Urinary bladder (tissue), 4 donors: ENCODE data around the gene PHF20. TPM values are rescaled to one million over a fixed set of nuclear protein-coding genes. Genes with fewer than 3 reads are reported as not detected.
"Not testable (repeated sequence)": the region's sequence is repeated elsewhere in the genome, so short reads cannot be mapped to it uniquely, and the experiment has no call there.

Experiments used
- DNase-seq: peaks from one replicate; pipeline ENCODE4 v3.0.0-alpha.2; 2015; ENCODE audit errors: extremely low spot score
- H3K27ac ChIP-seq: one replicate; pipeline ENCODE4 v1.5.1; 2013; ENCODE audit warnings: low read depth, mild to moderate bottlenecking, moderate library complexity
- H3K36me3 ChIP-seq: one replicate; pipeline ENCODE4 v1.6.1; 2013; ENCODE audit warnings: mild to moderate bottlenecking, moderate library complexity; ENCODE audit not compliant: insufficient read depth
- H3K4me1 ChIP-seq: one replicate; pipeline ENCODE4 v1.6.1; 2013; ENCODE audit warnings: mild to moderate bottlenecking, moderate library complexity; ENCODE audit not compliant: insufficient read depth
- H3K4me3 ChIP-seq: one replicate; pipeline ENCODE4 v1.5.1; 2013; ENCODE audit warnings: low read depth, low read length
- whole genome bisulfite sequencing: extraction: QIAGEN DNeasy Blood & Tissue Kit; methylation state at CpG from one replicate; pipeline ENCODE4 v1.1.7; 2013; 5-methylcytosine and 5-hydroxymethylcytosine counted together
- polyA plus RNA-seq: library from polyadenylated mRNA; stranded (reverse); fragments of 200-250 nt; gene quantifications from one replicate; pipeline ENCODE4 v1.2.3, GENCODE V29; 2013
- total RNA-seq: library from RNA; depleted of rRNA; stranded (reverse); fragments of >200 nt; gene quantifications from one replicate; pipeline ENCODE4 v1.2.3, GENCODE V29; 2014
- donor health status: healthy with polysubstance abuse.
- donor health status: healthy.

Gene PHF20
- total and polyA plus RNA-seq, 2 donors: 30.5 to 32.5 TPM

DNA sequence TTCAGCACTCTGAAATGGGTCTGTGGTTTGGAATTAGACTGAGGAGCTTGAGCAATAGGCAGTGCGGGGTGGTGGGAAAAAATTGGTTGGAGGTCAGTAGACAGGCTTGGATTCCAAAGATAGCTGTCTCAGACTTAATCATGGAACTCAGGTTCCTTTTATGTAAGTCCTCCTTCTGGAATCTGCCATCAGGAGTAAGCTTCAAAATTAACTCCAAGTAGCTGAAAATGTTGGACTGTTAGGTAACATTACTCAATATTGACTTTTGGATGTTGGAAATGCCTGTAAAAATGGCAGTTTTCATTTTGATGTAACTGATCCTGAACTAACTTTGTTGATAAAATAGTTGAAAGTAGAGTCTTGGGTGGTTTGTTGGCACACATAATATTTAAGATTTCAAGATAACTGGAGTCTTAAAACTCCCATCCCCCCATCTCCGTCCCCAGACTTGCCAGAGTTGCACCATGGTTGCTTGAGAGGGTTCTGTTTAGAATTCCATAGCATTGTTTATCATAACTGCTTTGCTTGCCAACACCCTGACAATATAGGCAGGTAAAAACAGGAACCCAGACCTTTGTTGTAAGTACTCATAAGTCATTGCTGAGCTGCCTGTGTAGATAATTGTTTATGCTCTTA, 83.0 kb downstream of the PHF20 start:
- H3K36me3 ChIP-seq: no peaks in the 10 kb centered on the region
- no peak overlapping the region for H3K27ac ChIP-seq
- H3K4me3 ChIP-seq: no peak overlapping the region
- no peak for DNase-seq
- 93% methylated on average over 2 of the region's 2 CpGs for WGBS
- H3K4me1 ChIP-seq: peaks cover 1% of the 10 kb centered on the region

DNA sequence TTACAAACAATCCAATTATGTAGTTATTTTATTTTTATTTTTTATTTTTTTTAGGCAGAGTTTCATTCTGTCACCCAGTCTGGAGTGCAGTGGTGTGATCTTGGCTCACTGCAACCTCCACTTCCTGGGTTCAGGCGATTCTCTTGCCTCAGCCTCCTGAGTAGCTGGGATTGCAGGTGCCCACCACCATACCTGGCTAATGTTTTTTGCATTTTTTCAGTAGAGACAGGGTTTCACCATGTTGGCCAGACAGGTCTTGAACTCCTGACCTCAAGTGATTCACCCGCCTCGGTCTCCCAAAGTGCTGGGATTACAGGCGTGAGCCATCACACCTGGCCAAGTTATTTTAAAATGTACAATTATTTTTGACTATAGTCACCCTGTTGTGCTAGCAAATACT, 83.8 kb downstream of the PHF20 start:
- DNase-seq, H3K36me3 ChIP-seq, H3K27ac ChIP-seq, H3K4me3 ChIP-seq, H3K4me1 ChIP-seq: not testable (repeated sequence)
- 92% methylated on average over 4 of the region's 4 CpGs for WGBS

DNA sequence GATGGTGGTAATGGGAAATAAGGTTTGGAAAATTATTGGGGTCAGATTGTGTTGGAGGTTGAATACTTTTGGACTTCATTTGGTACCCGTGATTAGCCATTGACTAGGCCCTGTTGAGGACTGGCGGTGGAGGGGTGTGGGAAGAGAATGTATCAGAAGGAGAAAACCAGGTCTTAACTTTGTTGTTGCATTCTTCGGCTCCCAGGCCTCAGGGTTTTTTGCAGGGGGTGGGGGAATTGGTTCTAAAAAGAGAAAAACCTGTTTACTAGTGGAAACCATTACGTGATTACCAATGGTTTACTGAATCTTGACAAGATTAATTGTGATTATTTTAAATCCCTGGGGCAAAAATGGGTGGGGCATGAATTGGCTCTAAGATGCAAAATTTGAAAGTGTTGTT, 85.1 kb downstream of the PHF20 start:
- Histone ChIP-seq H3K4me1 (peaks cover 1% of the 10 kb centered on the region), H3K27ac (no peak overlapping the region), H3K4me3 (no peak overlapping the region), H3K36me3 (no peaks in the 10 kb centered on the region)
- DNase-seq: no peak
- WGBS: 82% methylated on average over 4 of the region's 4 CpGs

DNA sequence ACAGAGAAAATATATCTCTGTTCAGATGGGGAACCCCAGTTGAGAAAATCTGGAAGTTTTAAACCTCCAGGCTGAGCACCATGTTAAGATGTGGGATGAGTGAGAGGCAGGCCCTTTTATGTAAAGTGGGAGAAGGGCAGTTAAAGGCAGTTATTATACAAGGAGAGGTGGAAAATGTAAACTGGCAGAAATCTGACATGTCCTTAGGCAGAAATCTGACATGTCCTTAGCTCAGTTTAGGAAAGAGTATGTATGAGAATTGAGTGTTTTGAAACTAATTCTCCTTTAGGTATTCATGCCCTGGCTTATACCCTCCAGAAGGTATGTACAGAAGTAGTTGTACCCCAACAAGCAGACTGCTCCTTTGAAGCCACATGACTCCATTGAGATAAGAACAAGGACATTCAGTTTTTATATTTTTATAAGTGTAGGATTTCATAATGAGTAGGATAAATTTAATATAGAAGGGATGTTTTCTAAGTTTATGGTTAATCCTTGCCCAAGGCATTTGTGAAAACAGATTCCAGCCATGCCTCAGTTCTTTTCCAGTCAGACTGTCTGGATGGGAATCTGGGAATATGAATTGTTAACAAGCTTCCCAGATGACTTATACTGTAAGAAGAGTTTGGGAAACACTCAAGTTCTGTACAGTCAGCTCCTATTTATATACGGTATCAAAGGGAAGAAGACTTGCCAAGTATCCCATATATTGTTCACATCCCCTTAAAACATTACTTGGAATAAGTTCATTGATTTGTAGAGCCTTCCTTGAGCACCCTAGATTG, 94.8 kb downstream of the PHF20 start:
- whole genome bisulfite sequencing: 63% methylated on average over 1 of the region's 1 CpG
- H3K4me3 ChIP-seq: no peak overlapping the region
- H3K36me3 ChIP-seq: no peaks in the 10 kb centered on the region
- no peak overlapping the region for H3K27ac ChIP-seq
- H3K4me1 ChIP-seq: no peaks in the 10 kb centered on the region
- DNase-seq: no peak

DNA sequence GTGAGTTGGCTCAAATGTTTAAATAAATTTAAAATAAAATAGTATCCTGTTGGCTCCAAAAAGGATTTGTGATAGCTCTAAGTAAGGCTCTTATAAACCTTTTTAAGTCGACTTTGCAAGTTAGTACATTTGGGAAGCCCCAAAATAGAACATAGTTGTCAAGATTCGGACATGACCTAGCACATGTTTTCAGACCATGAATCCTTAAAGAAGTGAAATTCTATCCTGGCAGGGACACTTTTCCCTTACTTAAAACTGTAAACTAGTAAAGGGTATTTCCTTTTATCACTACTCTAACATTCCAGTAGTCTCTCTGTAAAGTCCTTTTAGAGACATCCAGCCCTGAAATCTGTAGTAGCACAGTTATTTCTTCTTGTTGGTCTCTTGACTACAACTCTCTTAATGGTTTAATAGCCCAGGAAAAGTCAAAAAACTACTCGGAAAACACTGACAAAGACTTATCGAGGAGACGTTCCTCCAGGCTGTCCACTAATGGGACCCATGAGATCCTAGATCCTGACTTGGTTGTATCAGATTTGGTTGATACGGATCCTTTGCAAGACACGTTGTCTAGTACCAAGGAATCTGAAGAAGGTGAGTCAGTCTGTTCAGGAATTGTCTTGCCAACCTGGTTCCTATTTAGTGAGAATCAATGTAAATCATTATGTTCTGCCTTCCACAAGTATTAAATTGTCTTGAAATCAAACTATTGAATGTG, 98.9 kb downstream of the PHF20 start:
- no peaks in the 10 kb centered on the region for H3K4me1 ChIP-seq
- H3K36me3 ChIP-seq: no peaks in the 10 kb centered on the region
- 65% methylated on average over 7 of the region's 7 CpGs for WGBS
- DNase-seq: no peak
- H3K4me3 ChIP-seq: no peak overlapping the region
- H3K27ac ChIP-seq: peak overlapping the region; percentile 67

DNA sequence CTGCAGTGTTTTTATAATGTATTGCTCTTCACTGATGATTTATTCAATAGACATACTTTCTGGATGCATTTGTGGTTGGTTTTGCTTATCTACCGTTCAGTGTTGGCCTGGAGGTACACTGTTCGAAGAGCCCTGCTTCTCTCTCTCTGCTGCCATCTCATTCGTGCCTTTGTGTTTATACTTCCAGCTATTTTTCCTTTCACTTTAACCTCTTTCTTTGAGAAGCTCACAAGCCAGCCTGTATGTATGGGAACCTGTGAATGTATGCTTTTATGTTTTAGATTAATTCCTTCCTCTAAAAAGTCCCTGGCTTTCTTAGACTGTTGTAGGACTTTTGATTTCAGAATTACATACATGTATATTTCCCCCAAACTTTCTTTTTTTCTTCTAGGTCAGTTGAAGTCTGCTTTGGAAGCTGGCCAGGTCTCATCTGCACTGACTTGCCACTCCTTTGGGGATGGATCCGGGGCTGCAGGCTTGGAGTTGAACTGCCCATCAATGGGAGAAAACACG, 99.5 kb downstream of the PHF20 start:
- no peaks in the 10 kb centered on the region for H3K36me3 ChIP-seq
- H3K4me3 ChIP-seq: no peak overlapping the region
- DNase-seq: no peak
- 23% methylated on average over 5 of the region's 5 CpGs for WGBS
- H3K27ac ChIP-seq: peak overlapping the region; percentile 67
- H3K4me1 ChIP-seq: no peaks in the 10 kb centered on the region

DNA sequence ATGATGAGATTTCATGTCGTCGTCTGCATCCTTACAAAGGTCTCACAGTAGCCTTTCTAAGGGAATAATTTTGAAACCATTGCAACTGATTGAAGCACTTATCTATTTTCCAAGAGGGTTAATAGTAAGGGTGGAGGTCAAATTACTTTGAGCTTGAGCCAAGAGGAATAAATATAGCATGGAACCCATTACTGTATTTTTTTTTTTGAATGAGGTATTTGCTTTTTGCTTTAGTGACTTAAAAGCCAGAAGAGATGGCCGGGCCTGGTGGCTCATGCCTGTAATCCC, 104.2 kb downstream of the PHF20 start:
- WGBS: 86% methylated on average over 3 of the region's 3 CpGs
- Histone ChIP-seq H3K4me1 (no peaks in the 10 kb centered on the region), H3K27ac (no peak overlapping the region), H3K4me3 (no peak overlapping the region), H3K36me3 (no peaks in the 10 kb centered on the region)
- DNase-seq: no peak

DNA sequence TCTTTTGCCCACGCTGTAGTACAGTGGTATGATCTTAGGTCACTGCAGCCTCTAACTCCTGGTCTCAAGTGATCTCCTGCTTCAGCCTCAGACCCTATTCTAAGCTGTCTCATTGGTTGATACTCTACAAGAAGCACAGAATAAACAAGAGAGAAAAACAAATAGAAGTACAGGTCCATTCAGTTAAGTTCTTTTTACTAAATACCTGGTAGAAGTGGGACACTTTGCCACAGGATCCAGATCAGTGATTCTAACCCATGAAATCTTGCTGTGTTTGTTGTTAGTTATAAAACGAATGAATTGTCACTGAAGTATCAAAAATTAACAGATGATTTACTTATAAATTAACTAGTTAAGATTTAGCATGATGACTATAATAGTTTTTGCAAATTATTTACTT, 105.8 kb downstream of the PHF20 start:
- Histone ChIP-seq H3K27ac (no peak overlapping the region), H3K4me3 (no peak overlapping the region), H3K36me3 (no peaks in the 10 kb centered on the region), H3K4me1 (no peaks in the 10 kb centered on the region)
- 96% methylated on average over 2 of the region's 2 CpGs for WGBS
- no peak for DNase-seq

DNA sequence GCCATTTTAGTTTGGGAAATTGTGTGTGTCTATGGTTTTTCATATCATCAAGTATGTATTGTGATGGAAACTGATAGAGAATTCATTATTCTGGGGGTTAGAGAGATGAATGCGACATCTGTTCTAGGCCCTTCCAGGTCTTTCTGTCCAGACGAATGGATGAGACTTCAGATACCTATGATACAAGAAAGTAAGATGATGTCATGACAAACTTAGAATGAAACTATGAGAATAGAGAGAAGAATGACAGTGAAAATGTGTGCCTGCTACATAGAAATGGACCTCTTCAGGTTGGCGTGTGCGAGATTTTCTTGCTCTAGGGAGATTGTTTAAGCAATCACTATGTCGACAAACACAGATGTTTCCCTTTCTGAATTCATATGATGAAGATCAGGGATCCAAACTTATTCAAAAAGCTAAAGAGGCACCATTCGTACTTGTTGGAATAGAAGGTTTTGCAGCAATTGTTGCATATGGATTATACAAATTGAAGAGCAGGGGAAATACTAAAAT, 106.4 kb downstream of the PHF20 start:
- Histone ChIP-seq H3K4me3 (no peak overlapping the region), H3K27ac (no peak overlapping the region), H3K4me1 (no peaks in the 10 kb centered on the region), H3K36me3 (no peaks in the 10 kb centered on the region)
- no peak for DNase-seq
- WGBS: 95% methylated on average over 6 of the region's 6 CpGs

DNA sequence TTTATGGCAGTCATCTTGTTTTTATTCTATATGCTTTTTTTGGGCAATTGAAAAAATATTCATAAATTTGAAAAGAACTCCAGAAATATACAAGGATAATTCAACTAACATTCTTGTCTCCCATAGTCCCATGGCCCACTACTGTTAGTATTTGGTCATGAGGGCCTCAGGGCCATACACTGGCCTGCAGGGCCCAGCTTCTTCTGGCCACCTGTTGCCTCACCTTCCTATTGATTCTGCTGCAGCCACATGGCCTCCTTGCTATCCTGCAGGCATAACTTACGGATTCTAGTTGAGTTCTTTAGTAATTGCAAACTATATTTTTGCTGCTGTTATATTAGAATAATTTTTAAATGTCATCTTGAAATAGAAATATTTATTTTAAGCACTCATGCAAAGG, 109.9 kb downstream of the PHF20 start:
- no peak for DNase-seq
- Histone ChIP-seq H3K27ac (no peak overlapping the region), H3K4me3 (no peak overlapping the region), H3K4me1 (no peaks in the 10 kb centered on the region), H3K36me3 (no peaks in the 10 kb centered on the region)
- 96% methylated on average over 1 of the region's 1 CpG for WGBS

DNA sequence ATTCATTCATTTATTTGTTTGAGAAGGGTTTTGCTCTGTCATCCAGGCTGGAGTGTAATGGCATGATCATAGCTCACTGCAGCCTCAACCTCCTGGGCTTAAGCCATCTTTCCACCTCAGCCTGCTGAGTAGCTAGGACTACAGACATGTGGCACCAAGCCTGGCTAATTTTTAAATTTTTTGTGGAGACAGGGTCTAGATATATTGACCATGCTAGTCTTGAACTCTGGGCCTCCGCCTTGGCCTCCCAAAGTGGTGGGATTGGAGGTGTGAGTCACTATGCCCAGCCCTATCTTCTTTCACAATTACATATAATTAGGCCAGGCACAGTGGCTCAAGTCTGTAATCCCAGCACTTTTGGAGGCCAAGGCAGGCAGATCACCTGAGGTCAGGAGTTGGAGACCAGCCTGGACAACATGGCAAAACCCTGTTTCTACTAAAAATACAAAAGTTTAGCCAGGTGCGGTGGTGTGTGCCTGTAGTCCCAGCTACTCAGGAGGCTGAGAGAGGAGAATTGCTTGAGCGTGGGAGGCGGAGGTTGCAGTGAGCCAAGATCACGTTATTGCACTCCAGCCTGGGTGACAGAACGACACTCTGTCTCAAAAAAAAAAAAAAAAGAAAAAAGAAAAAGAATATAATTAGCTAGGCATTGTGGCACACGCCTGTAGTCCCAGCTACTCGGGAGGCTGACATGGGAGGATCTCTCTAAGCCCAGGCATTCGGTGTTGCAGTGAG, 110.8 kb downstream of the PHF20 start:
- not testable (repeated sequence) for DNase-seq, H3K4me1 ChIP-seq, H3K4me3 ChIP-seq, H3K27ac ChIP-seq, H3K36me3 ChIP-seq
- WGBS: 93% methylated on average over 9 of the region's 9 CpGs

DNA sequence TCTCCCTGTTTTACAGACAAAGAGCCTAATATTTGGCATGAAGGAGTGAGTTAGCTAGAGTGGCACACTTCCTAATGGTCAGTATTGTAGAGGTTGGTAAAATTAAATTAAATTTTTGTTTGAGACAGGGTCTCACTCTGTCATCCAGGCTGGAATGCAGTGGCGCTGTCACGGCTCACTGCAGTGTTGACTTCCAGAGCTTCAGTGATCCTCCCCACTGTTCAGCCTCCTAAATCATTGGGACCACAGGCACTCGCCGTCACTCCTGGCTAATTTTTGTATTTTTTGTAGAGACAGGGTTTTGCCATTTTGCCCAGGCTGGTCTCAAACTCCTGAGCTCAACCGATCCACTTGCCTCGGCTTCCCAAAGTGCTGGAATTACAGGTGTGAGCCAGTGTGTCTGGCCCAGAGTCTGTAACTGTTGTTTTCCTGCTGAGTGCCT, 111.5 kb downstream of the PHF20 start:
- 81% methylated on average over 6 of the region's 6 CpGs for WGBS
- H3K4me3 ChIP-seq: no peak overlapping the region
- H3K36me3 ChIP-seq: no peaks in the 10 kb centered on the region
- no peak overlapping the region for H3K27ac ChIP-seq
- H3K4me1 ChIP-seq: no peaks in the 10 kb centered on the region
- DNase-seq: no peak

DNA sequence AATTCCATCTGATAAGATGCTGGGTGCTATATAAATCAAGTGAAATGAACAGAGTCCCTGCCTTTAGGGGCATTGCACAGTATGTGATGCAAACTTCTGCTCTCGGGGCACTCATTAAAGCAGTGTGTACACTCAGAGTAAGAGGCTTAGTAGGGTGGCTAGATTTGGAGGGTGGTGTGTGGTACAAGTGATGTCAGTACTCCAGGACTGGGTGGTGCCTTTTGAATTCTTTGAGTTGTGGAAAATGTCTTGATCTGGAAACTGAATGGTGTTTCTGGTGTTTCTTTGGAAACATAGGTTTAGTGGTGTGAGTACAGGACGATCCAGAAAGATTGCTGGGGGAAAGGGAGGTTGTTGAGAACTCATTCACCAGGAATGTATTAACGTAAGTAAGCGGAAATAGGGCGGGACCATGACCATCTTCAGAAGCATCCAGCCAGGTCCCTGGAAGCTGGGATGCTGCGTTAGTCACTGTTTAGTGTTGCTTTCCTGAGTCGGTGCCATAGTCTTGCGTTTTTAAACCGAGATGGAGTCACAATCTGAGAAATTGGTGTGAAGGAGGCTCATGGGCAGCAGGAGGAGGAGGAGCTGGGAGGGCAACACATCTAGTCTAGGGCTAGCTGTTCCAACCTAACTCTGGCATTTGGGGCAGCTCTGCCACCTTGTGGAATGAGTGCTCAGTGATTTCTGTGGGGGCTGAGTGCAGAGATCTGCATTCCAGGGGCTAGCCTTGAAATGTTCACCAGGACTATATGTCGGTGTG, 112.1 kb downstream of the PHF20 start:
- H3K4me3 ChIP-seq: no peak overlapping the region

More for the DNA sequence above, 112.1 kb downstream of the PHF20 start:
- no peaks in the 10 kb centered on the region for H3K4me1 ChIP-seq
- 26% methylated on average over 10 of the region's 10 CpGs for WGBS
- no peaks in the 10 kb centered on the region for H3K36me3 ChIP-seq
- peak; percentile 41 for DNase-seq
- H3K27ac ChIP-seq: no peak overlapping the region
